ENCODE results near the gene ME3.

GRCh38 chr11:86463955-86464354 is 208.5 kb downstream of the ME3 start:
- no peak for TF ChIP-seq CTCF (IDR thresholded peaks at IDR 0.05)
- no peak for TF ChIP-seq POLR2A (IDR thresholded peaks at IDR 0.05)
